ENCODE results near the gene ANKRD66. TPM values are rescaled to one million over a fixed set of nuclear protein-coding genes. Genes with fewer than 3 reads are reported as not detected.
"Not testable (repeated sequence)": the region's sequence is repeated elsewhere in the genome, so short reads cannot be mapped to it uniquely, and the experiment has no call there.

Gene ANKRD66
- total and polyA plus RNA-seq, 2 experiments from 2014 or later = not detected

GRCh38 chr6:46743425-46744158 is 3.1 kb upstream of the ANKRD66 start:
- H3K4me3 ChIP-seq = no peak overlapping the region
- no peak for DNase-seq (ENCODE audit: low read depth in 1 of 2, low spot score in 1 of 2)
- no peak overlapping the region for H3K27ac ChIP-seq
- no peaks in the 10 kb centered on the region for H3K9me3 ChIP-seq (ENCODE audit: low read depth)
- no peak for TF ChIP-seq CTCF (IDR thresholded peaks at IDR 0.05; ENCODE audit: low read depth, low read length)
- H3K27me3 ChIP-seq = peaks cover 16% of the 10 kb centered on the region
- no peaks in the 10 kb centered on the region for H3K36me3 ChIP-seq
- no peaks in the 10 kb centered on the region for H3K4me1 ChIP-seq (ENCODE audit: low read depth)

GRCh38 chr6:46744159-46744725 is 2.5 kb upstream of the ANKRD66 start:
- not testable (repeated sequence) for DNase-seq (ENCODE audit: low read depth in 1 of 2, low spot score in 1 of 2); H3K4me1 ChIP-seq (ENCODE audit: low read depth); H3K36me3 ChIP-seq; H3K4me3 ChIP-seq; H3K27ac ChIP-seq; H3K9me3 ChIP-seq (ENCODE audit: low read depth)
- peaks cover 16% of the 10 kb centered on the region for H3K27me3 ChIP-seq

- Histone ChIP-seq H3K36me3 (no peaks in the 10 kb centered on the region), H3K27me3 (peaks cover 16% of the 10 kb centered on the region), H3K27ac (no peak overlapping the region), H3K4me1 (ENCODE audit: low read depth) (no peaks in the 10 kb centered on the region), H3K4me3 (no peak overlapping the region), H3K9me3 (ENCODE audit: low read depth) (no peaks in the 10 kb centered on the region)
- no peak for TF ChIP-seq CTCF (IDR thresholded peaks at IDR 0.05; ENCODE audit: low read depth, low read length)
- DNase-seq (ENCODE audit: low read depth in 1 of 2, low spot score in 1 of 2) = no peak
These were observed 760 bp upstream of the ANKRD66 start for GRCh38 chr6:46745973-46746372.

GRCh38 chr6:46748940-46749503 is 2.3 kb downstream of the ANKRD66 start:
- DNase-seq (ENCODE audit: low read depth in 1 of 2, low spot score in 1 of 2) = no peak
- H3K27me3 ChIP-seq = peaks cover 16% of the 10 kb centered on the region
- H3K4me1 ChIP-seq (ENCODE audit: low read depth) = no peaks in the 10 kb centered on the region
- no peaks in the 10 kb centered on the region for H3K36me3 ChIP-seq
- no peak for TF ChIP-seq CTCF (IDR thresholded peaks at IDR 0.05; ENCODE audit: low read depth, low read length)
- no peaks in the 10 kb centered on the region for H3K9me3 ChIP-seq (ENCODE audit: low read depth)
- no peak overlapping the region for H3K27ac ChIP-seq
- H3K4me3 ChIP-seq = no peak overlapping the region

- no peaks in the 10 kb centered on the region for H3K4me1 ChIP-seq (ENCODE audit: low read depth)
These were observed 3.0 kb downstream of the ANKRD66 start for GRCh38 chr6:46749731-46750130.

More at GRCh38 chr6:46749731-46750130, 3.0 kb downstream of the ANKRD66 start:
- no peak for TF ChIP-seq CTCF (IDR thresholded peaks at IDR 0.05; ENCODE audit: low read depth, low read length)
- Histone ChIP-seq H3K27ac (no peak overlapping the region), H3K36me3 (no peaks in the 10 kb centered on the region), H3K4me3 (no peak overlapping the region), H3K27me3 (peaks cover 14% of the 10 kb centered on the region), H3K9me3 (ENCODE audit: low read depth) (no peaks in the 10 kb centered on the region)
- DNase-seq (ENCODE audit: low read depth in 1 of 2, low spot score in 1 of 2) = no peak
